Activated T-helper 1 cell treated with anti-CD3 and anti-CD28 coated beads, Interleukin-12 subunit alpha, Interleukin-12 subunit beta, Interleukin-2, Interleukin-4 antibody, amounts not matched to agents 30 ng/mL and 10 ng/mL and 1 ng/mL, durations not matched to agents 14 hours and 24 hours and 36 hours (primary cell): ENCODE measurements around the gene SPAG6. TPM values are rescaled to one million over a fixed set of nuclear protein-coding genes. Genes with fewer than 3 reads are reported as not detected.

ENCODE experiments used
- DNase-seq: peaks from one replicate; pipeline ENCODE4 v3.0.0; 2021; ENCODE audit warnings: low spot score
- H3K27ac Mint-ChIP-seq: one replicate; pipeline ENCODE4 v1.8.0; 2021; ENCODE audit warnings: mild to moderate bottlenecking, mixed read lengths
- H3K27me3 Mint-ChIP-seq: one replicate; pipeline ENCODE4 v1.8.0; 2022; ENCODE audit warnings: mild to moderate bottlenecking, moderate library complexity, mixed read lengths; ENCODE audit not compliant: insufficient read depth
- H3K36me3 Mint-ChIP-seq: one replicate; pipeline ENCODE4 v1.8.0; 2021; ENCODE audit warnings: low read depth, mixed read lengths
- H3K4me1 Mint-ChIP-seq: one replicate; pipeline ENCODE4 v1.8.0; 2021; ENCODE audit warnings: low read depth, mixed read lengths
- H3K4me3 Mint-ChIP-seq: one replicate; pipeline ENCODE4 v1.8.0; 2021; ENCODE audit warnings: mild to moderate bottlenecking, moderate library complexity, mixed read lengths
- H3K9me3 Mint-ChIP-seq: one replicate; pipeline ENCODE4 v1.8.0; 2021; ENCODE audit warnings: mixed read lengths
- intact Hi-C: fragments of 100-400 bp; cut with micrococcal nuclease; formaldehyde crosslinking; loops from one replicate; pipeline ENCODE4 v1.15.1; 2024
- total RNA-seq: library from RNA; stranded (reverse); gene quantifications from 2 replicates; pipeline ENCODE4 v1.2.3, GENCODE V29; 2022

The SPAG6 gene
- total RNA-seq, 1 donor from 2014 or later: 0.18 TPM

DNA sequence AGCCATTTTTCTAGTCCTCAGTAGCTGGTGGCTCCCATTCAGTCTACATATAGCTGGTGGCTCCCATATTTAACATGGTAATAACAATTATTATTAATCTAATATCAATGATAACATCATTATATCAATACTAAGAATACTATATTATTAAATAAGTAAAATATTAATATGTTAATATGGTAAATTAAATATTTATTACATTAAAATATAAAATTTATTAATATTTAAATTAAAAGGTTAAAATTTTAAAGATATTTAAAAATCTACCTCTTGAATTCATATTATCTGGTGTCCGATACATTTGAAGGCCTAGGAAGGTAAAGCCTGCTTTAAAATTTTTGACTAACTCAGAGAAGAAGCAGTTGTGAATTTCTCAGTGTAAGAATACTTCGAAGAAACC, 69.8 kb downstream of the SPAG6 start:
- Mint-ChIP-seq H3K27ac (no peak overlapping the region), H3K27me3 (peaks cover 7% of the 10 kb centered on the region), H3K4me3 (no peak overlapping the region), H3K36me3 (no peaks in the 10 kb centered on the region), H3K9me3 (no peaks in the 10 kb centered on the region), H3K4me1 (peaks cover 4% of the 10 kb centered on the region)
- DNase-seq: no peak
- intact Hi-C loops: no loop called here

DNA sequence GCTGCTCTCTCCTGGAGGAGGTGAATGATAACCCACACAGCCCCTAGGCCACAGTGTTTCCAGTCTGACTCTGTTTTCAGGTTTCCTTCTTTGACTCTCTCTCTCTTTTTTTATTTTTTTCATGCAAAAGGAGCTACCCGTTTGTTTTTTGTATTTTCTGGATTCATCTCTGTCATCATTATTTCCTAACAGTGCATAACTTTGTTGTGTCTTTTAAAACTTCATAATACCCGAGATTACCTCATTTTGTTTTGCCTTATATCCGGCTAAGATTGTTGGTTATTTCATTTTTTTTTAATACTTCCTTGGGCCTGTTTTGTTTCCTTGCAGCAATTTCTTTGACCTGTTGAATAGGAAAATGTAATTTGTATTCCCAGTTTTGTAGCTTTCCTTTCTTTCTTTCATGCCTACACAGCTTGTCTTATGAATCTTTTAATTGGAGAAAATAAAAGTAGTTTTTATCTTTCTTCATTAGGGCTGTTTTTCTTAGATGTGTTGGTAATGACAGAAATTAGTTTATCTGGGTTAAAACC, 72.5 kb downstream of the SPAG6 start:
- Mint-ChIP-seq H3K36me3 (no peaks in the 10 kb centered on the region), H3K27ac (no peak overlapping the region)
- intact Hi-C loops: no loop called here

GRCh38 chr10:22420787-22421517, 75.7 kb downstream of the SPAG6 start:
- Mint-ChIP-seq H3K27ac (no peak overlapping the region), H3K9me3 (no peaks in the 10 kb centered on the region), H3K36me3 (no peaks in the 10 kb centered on the region), H3K4me1 (peaks cover 4% of the 10 kb centered on the region), H3K27me3 (no peaks in the 10 kb centered on the region), H3K4me3 (no peak overlapping the region)
- intact Hi-C loops: loop anchor here (2.0 kb wide), 1 partner anchor 428 kb away; no protein-coding TSS in a partner anchor
- DNase-seq: no peak

More for the DNA sequence above, 72.5 kb downstream of the SPAG6 start:
- Mint-ChIP-seq H3K4me1 (peaks cover 4% of the 10 kb centered on the region), H3K4me3 (no peak overlapping the region), H3K9me3 (no peaks in the 10 kb centered on the region), H3K27me3 (peaks cover 5% of the 10 kb centered on the region)
- no peak for DNase-seq

DNA sequence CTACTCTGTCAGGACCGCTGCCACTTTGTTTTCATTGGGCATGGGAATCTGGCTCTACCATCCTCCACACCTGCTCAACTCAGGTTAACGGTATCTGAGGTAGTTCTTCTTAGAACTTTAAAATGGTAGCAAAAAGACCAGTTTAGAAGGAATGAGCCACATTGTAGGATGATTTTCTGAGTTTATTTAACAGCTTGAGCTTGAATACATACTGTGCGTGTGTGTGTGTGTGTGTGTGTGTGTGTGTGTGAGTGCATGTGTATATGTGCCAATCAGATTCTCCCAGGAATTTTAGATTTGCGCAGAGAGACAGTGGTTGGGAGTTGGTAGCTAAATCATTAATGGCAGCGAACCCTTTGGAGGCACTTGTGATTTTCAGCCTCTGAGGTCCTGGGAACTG, 81.4 kb downstream of the SPAG6 start:
- no peak overlapping the region for H3K27ac Mint-ChIP-seq
- H3K36me3 Mint-ChIP-seq: no peaks in the 10 kb centered on the region
- H3K27me3 Mint-ChIP-seq: peaks cover 35% of the 10 kb centered on the region
- DNase-seq: no peak
- H3K4me1 Mint-ChIP-seq: peaks cover 7% of the 10 kb centered on the region
- no peaks in the 10 kb centered on the region for H3K9me3 Mint-ChIP-seq
- no peak overlapping the region for H3K4me3 Mint-ChIP-seq
- intact Hi-C loops: no loop called here

GRCh38 chr10:22427101-22427500, 81.8 kb downstream of the SPAG6 start:
- intact Hi-C loops: no loop called here
- Mint-ChIP-seq H3K27ac (no peak overlapping the region), H3K4me1 (peaks cover 7% of the 10 kb centered on the region), H3K4me3 (no peak overlapping the region), H3K9me3 (no peaks in the 10 kb centered on the region), H3K27me3 (peaks cover 35% of the 10 kb centered on the region), H3K36me3 (no peaks in the 10 kb centered on the region)
- no peak for DNase-seq

GRCh38 chr10:22427890-22428571, 82.7 kb downstream of the SPAG6 start:
- H3K4me1 Mint-ChIP-seq: peaks cover 7% of the 10 kb centered on the region
- intact Hi-C loops: no loop called here
- no peaks in the 10 kb centered on the region for H3K9me3 Mint-ChIP-seq
- no peak for DNase-seq
- peaks cover 36% of the 10 kb centered on the region for H3K27me3 Mint-ChIP-seq
- no peak overlapping the region for H3K4me3 Mint-ChIP-seq
- no peak overlapping the region for H3K27ac Mint-ChIP-seq
- no peaks in the 10 kb centered on the region for H3K36me3 Mint-ChIP-seq

DNA sequence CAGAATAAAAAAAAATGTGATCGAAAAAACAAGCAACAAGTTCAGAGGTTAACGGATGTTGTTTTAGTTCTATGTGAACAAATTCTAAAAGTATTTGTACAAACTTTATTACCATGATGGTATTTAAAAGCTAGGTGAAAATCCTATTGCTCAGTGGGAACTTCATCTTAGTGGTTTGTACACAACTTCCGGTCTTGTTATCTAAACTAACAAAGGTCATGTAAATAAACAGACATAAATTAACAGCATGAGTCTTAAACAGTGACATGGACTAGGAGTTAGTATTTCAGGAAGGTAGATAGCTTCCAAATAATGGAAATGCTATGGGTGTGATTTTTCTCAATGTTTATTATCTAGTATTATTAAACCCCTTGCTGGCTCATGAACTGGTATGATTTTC, 83.8 kb downstream of the SPAG6 start:
- intact Hi-C loops: no loop called here
- Mint-ChIP-seq H3K27ac (no peak overlapping the region), H3K9me3 (no peaks in the 10 kb centered on the region), H3K4me3 (no peak overlapping the region), H3K4me1 (peaks cover 13% of the 10 kb centered on the region), H3K36me3 (no peaks in the 10 kb centered on the region), H3K27me3 (peaks cover 40% of the 10 kb centered on the region)
- DNase-seq: no peak

DNA sequence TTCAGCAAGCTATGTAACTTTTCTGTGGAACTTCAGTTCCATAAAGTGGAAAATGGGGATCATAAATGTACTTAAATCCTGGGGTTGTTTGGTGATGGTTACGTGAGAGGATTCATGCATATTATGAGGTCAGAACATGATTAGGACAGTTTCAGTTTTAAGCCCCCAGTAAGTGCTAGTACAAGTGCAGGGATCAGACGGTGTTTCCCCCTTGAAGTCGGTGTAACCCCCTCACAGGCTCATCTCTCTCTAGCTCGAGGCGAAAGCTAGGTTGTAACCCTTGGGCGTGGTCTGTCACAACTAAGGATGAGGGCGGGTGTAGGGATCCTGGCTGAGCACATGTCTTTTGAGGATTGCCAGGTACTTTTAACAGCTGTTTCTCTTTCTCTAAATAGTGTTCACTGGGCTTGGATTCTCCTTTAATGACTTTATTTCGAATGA, 84.7 kb downstream of the SPAG6 start:
- DNase-seq: no peak
- H3K36me3 Mint-ChIP-seq: no peaks in the 10 kb centered on the region
- peaks cover 40% of the 10 kb centered on the region for H3K27me3 Mint-ChIP-seq
- H3K4me1 Mint-ChIP-seq: peaks cover 22% of the 10 kb centered on the region
- H3K4me3 Mint-ChIP-seq: no peak overlapping the region
- no peaks in the 10 kb centered on the region for H3K9me3 Mint-ChIP-seq
- intact Hi-C loops: loop anchor here (10.0 kb wide), 1 partner anchor 255 kb away; no protein-coding TSS in a partner anchor
- H3K27ac Mint-ChIP-seq: no peak overlapping the region

DNA sequence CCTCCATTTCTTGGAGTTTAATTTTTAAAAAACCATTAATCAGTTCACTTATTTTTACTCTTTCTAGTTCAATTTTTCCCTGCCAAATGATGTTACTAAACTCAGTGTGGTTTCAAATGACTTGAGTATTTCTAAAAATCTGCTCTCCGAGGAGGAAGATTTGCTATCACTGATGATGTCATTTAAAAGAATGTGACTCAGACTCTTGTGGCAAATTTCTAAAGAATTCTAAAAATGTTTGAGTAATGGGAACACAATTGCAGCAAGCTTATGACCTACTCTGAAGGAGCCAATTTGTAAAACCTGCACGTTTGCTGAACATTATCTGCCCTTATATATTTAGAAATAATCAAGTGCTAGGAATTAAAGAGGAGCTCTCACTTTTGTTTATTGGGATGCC, 88.6 kb downstream of the SPAG6 start:
- Mint-ChIP-seq H3K27ac (no peak overlapping the region), H3K4me1 (peaks cover 50% of the 10 kb centered on the region), H3K4me3 (no peak overlapping the region), H3K36me3 (peaks cover 3% of the 10 kb centered on the region), H3K27me3 (peaks cover 22% of the 10 kb centered on the region), H3K9me3 (no peaks in the 10 kb centered on the region)
- intact Hi-C loops: loop anchor here (10.0 kb wide), 1 partner anchor 251 kb away; no protein-coding TSS in a partner anchor
- DNase-seq: no peak

DNA sequence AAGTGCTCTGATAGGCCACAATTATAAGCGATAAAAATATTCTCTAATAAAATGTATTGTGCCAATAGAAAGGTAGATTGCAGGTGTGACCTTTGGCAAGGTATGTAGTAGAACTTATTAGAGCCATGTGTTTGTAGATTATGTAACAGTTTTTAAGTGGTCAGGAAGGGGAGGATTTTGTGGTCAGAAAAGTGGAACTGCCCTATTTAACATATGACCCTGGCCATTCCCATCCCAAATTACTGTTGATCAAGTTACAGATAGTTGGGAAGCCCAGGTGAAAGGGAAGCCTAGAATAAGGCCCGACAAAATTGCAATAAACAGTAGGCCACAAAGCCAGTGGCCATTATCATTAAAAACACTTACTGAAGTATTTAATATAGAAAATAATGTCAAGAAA, 89.2 kb downstream of the SPAG6 start:
- intact Hi-C loops: loop anchor here (10.0 kb wide), 1 partner anchor 250 kb away; no protein-coding TSS in a partner anchor
- H3K27ac Mint-ChIP-seq: no peak overlapping the region
- H3K36me3 Mint-ChIP-seq: peaks cover 3% of the 10 kb centered on the region
- H3K27me3 Mint-ChIP-seq: peaks cover 17% of the 10 kb centered on the region
- DNase-seq: no peak
- no peaks in the 10 kb centered on the region for H3K9me3 Mint-ChIP-seq
- peaks cover 56% of the 10 kb centered on the region for H3K4me1 Mint-ChIP-seq
- H3K4me3 Mint-ChIP-seq: no peak overlapping the region

DNA sequence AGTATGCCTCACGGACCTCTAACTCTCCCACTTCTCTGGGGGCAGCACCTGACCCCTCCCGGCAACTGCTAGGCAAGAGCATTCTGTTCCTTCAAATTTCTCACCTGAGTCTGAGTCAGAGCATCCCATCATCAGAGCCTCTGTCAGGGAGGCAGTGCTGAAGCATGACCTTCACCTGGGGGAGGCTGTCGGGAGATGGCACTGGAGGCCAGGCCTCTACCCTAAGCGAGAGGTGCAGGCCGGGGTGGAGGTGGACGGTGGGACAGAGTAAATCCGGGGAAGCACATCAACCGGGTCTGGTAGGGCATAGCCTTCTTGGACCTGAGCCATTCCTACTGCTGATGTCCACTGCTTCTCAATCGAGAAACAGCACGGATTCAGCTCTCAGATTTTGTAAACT, 90.4 kb downstream of the SPAG6 start:
- H3K36me3 Mint-ChIP-seq: peaks cover 3% of the 10 kb centered on the region
- H3K4me1 Mint-ChIP-seq: peaks cover 50% of the 10 kb centered on the region
- intact Hi-C loops: loop anchor here (1.0 to 10.0 kb wide), 12 partner anchors 39 to 938 kb away; partner anchors contain the start of genes DNAJC1, MLLT10, MSRB2 and PIP4K2A
- peak overlapping the region; percentile 44 for H3K27ac Mint-ChIP-seq
- no peaks in the 10 kb centered on the region for H3K9me3 Mint-ChIP-seq
- peak overlapping the region; percentile 51 for H3K4me3 Mint-ChIP-seq
- H3K27me3 Mint-ChIP-seq: peaks cover 10% of the 10 kb centered on the region
- no peak for DNase-seq

- Mint-ChIP-seq H3K4me1 (peaks cover 49% of the 10 kb centered on the region), H3K27me3 (peaks cover 7% of the 10 kb centered on the region), H3K4me3 (peak overlapping the region; percentile 51), H3K36me3 (peaks cover 3% of the 10 kb centered on the region), H3K27ac (no peak overlapping the region), H3K9me3 (no peaks in the 10 kb centered on the region)
- intact Hi-C loops: loop anchor here (1.0 to 10.0 kb wide), 12 partner anchors 38 to 939 kb away; partner anchors contain the start of genes DNAJC1, MLLT10, MSRB2 and PIP4K2A
- no peak for DNase-seq
Measured at GRCh38 chr10:22436526-22436892, 91.2 kb downstream of the SPAG6 start.
